Stimulated activated naive CD8-positive, alpha-beta T cell treated with anti-CD3 and anti-CD28 coated beads, Interleukin-15, amount 100 ng/mL, for 72 hours (primary cell): ENCODE measurements around the gene PTPRN2.
A peak's percentile ranks its signal among the peaks of the same experiment; 100 is the strongest.

ENCODE experiments used
- ATAC-seq: fragments of 150-1000 bp; cut with Tn5 transposase; 2 replicates; pipeline ENCODE4 v1.10.0; 2021; ENCODE audit warnings: mild to moderate bottlenecking, moderate library complexity
- DNase-seq, 2 donors: peaks; one replicate each; pipeline ENCODE4 v3.0.0; 2021 to 2022
- H3K27ac Mint-ChIP-seq, 2 donors: one replicate each; pipeline ENCODE4 v1.8.0; 2022; ENCODE audit warnings: mild to moderate bottlenecking in 2 of 2, mixed read lengths in 2 of 2, moderate library complexity in 2 of 2
- H3K27me3 Mint-ChIP-seq: one replicate; pipeline ENCODE4 v1.8.0; 2022; ENCODE audit warnings: mixed read lengths
- H3K4me1 Mint-ChIP-seq: one replicate; pipeline ENCODE4 v1.8.0; 2022; ENCODE audit warnings: mild to moderate bottlenecking, mixed read lengths
- H3K4me3 Mint-ChIP-seq, 2 donors: one replicate each; pipeline ENCODE4 v1.8.0; 2022; ENCODE audit warnings: mild to moderate bottlenecking in 2 of 2, mixed read lengths in 2 of 2, moderate library complexity in 1 of 2
- H3K9me3 Mint-ChIP-seq, 2 donors: one replicate each; pipeline ENCODE4 v1.8.0; 2022; ENCODE audit warnings: mixed read lengths in 2 of 2

PTPRN2 gene

DNA sequence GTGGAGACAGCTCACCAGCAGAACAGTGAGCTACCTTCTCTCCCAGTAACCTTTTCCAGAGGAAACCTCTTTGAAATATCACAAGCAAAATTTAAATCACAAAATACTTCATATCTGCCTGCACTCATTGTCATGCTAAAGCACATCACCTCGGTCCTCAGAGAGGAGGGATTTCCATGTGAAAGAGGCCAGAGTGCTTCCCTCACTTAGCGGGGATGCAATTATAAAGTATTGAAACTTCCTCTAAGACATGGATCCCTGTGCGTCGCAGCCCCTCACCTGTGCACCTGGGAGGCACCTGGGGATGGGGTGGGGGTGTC, 792.9 kb downstream of the PTPRN2 start:
- no peaks in the 10 kb centered on the region for H3K9me3 Mint-ChIP-seq
- H3K27ac Mint-ChIP-seq: no peak overlapping the region
- peaks cover 10% of the 10 kb centered on the region for H3K27me3 Mint-ChIP-seq
- ATAC-seq (no peak), DNase-seq (no peak)
- no peak overlapping the region for H3K4me3 Mint-ChIP-seq
- H3K4me1 Mint-ChIP-seq: no peaks in the 10 kb centered on the region

DNA sequence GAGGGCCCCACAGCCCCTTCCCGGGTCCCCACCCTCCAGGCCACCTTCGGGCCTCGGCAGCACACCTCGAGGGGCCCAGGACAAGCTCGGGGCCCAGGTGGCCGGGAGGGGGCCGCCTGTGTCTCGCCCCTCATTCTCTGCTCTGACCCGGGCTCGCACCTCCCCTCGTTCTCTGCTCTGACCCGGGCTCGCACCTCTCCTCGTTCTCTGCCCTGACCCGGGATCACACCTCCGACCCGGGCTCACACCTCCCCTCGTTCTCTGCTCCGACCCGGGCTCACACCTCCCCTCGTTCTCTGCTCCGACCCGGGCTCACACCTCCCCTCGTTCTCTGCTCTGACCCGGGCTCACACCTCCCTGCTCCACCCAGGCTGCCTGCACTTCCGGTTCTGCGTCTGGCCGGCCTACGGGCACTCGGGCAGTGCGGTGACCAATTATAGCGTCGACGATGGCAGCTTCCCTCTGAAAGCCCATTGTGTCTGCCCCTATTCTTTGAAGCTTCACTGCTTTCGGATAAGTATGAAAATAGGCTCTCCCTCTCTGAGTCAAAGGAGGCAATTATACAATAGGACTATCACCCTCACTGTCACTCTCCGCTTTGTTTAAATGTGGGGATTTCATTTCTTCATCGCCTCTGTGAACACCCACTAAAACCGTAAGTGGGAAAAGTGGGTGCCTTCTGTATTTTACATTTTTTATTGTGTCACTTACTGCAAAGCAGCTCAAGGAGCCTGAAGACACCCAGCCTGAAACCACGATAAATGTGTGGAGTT, 793.5 kb downstream of the PTPRN2 start:
- peaks cover 10% of the 10 kb centered on the region for H3K27me3 Mint-ChIP-seq
- no peaks in the 10 kb centered on the region for H3K9me3 Mint-ChIP-seq
- H3K4me1 Mint-ChIP-seq: no peaks in the 10 kb centered on the region
- ATAC-seq: no peak
- H3K27ac Mint-ChIP-seq: no peak overlapping the region
- no peak overlapping the region for H3K4me3 Mint-ChIP-seq
- no peak for DNase-seq

- no peak for DNase-seq
- Mint-ChIP-seq H3K27ac (no peak overlapping the region), H3K4me3 (no peak overlapping the region), H3K4me1 (no peaks in the 10 kb centered on the region), H3K9me3 (no peaks in the 10 kb centered on the region), H3K27me3 (peaks cover 10% of the 10 kb centered on the region)
- ATAC-seq: no peak
These were observed 794.6 kb downstream of the PTPRN2 start for GRCh38 chr7:157793087-157793353.

- no peak overlapping the region for H3K27ac Mint-ChIP-seq
- no peaks in the 10 kb centered on the region for H3K4me1 Mint-ChIP-seq
- H3K9me3 Mint-ChIP-seq: no peaks in the 10 kb centered on the region
- no peak for DNase-seq
- H3K27me3 Mint-ChIP-seq: peaks cover 10% of the 10 kb centered on the region
- H3K4me3 Mint-ChIP-seq: no peak overlapping the region
- ATAC-seq: no peak
These were observed 795.2 kb downstream of the PTPRN2 start for GRCh38 chr7:157792241-157793086.

DNA sequence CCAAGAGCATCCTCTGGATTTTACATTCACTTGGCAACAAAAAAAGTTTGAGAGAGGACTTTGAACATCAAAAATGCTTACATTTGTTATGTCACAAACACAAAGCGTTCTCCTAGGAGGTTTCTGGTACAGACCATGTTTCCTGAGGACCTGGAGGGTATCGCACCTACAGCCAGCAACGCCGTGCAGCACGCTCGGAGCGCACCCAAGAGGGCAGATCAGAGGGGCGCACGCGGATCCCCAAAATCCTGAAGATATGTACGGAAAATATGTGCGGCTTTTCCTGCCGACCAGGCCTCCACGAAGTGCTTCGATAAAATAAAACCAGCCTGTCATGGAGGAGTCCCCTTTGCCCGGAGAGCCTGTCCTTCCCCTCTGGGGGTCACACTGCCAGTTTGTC, 796.0 kb downstream of the PTPRN2 start:
- Mint-ChIP-seq H3K27ac (no peak overlapping the region), H3K27me3 (peaks cover 10% of the 10 kb centered on the region), H3K9me3 (no peaks in the 10 kb centered on the region), H3K4me3 (no peak overlapping the region), H3K4me1 (no peaks in the 10 kb centered on the region)
- DNase-seq: no peak
- no peak for ATAC-seq

DNA sequence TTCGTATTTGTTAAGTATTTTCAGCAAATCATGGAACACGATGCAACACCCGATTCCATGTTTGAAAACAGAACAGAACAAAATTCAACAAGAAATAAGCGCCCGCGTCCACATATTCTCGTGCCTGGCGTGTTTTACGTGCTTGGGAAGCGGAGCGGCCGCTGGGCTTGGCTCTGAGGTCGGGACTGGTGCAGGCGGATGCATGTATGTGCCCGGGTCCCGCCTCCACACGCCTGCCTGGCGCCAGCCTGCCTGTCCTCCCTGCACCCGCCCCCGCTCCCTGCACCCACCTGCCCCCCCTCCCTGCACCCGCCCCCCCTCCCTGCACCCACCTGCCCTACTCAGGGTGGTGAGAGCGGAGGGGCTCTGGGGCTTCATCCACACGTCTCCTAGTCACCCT, 796.4 kb downstream of the PTPRN2 start:
- H3K9me3 Mint-ChIP-seq: no peaks in the 10 kb centered on the region
- DNase-seq (no peak), ATAC-seq (peak; percentile 22)
- H3K4me1 Mint-ChIP-seq: no peaks in the 10 kb centered on the region
- H3K27ac Mint-ChIP-seq: no peak overlapping the region
- H3K27me3 Mint-ChIP-seq: peaks cover 10% of the 10 kb centered on the region
- no peak overlapping the region for H3K4me3 Mint-ChIP-seq

DNA sequence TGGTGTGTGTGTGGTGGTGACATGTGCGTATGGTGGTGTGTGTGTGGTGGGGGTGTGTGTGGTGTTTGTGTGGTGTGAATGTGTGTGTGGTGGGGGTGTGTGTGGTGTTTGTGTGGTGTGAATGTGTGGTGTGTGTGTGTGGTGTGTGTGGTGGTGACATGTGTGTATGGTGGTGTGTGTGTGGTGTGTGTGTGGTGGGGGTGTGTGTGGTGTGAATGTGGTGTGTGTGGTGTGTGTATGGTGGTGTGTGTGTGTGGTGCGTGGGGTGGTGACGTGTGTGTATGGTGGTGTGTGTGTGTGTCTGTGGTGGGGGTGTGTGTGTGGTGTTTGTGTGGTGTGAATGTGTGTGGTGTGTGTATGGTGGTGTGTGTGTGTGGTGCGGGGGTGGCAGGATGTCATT, 797.7 kb downstream of the PTPRN2 start:
- Mint-ChIP-seq H3K4me3 (no peak overlapping the region), H3K27me3 (peaks cover 10% of the 10 kb centered on the region), H3K4me1 (no peaks in the 10 kb centered on the region), H3K9me3 (no peaks in the 10 kb centered on the region), H3K27ac (no peak overlapping the region)
- DNase-seq (no peak), ATAC-seq (no peak)

- H3K27me3 Mint-ChIP-seq: peaks cover 3% of the 10 kb centered on the region
These were observed 798.5 kb downstream of the PTPRN2 start for GRCh38 chr7:157789094-157789493.

DNA sequence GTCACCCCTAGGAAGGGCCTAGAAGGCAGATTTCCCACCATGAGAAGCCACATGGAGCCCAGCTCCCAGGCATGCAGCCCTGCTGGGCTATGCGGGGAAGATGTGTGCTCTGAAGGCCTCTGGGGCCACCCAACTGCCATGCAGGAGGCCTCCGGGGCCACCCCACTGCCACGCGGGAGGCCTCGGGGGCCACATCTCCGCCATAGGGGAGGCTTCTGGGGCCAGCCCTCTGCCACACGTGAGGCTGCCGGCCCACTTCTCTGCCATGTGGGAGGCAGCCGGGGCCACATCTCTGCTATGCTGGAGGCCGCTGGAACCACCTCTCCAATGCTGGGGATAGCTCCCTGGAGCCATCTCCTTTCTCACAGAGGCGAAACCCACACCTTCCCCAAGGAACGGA, 799.0 kb downstream of the PTPRN2 start:
- H3K27me3 Mint-ChIP-seq: no peaks in the 10 kb centered on the region
- no peak for ATAC-seq
- no peak overlapping the region for H3K4me3 Mint-ChIP-seq
- no peaks in the 10 kb centered on the region for H3K4me1 Mint-ChIP-seq
- H3K27ac Mint-ChIP-seq: no peak overlapping the region
- DNase-seq: no peak
- no peaks in the 10 kb centered on the region for H3K9me3 Mint-ChIP-seq

More at GRCh38 chr7:157789094-157789493, 798.5 kb downstream of the PTPRN2 start:
- Mint-ChIP-seq H3K9me3 (no peaks in the 10 kb centered on the region), H3K4me3 (no peak overlapping the region), H3K27ac (no peak overlapping the region), H3K4me1 (no peaks in the 10 kb centered on the region)
- DNase-seq (no peak), ATAC-seq (no peak)

- no peak overlapping the region for H3K27ac Mint-ChIP-seq
- no peaks in the 10 kb centered on the region for H3K9me3 Mint-ChIP-seq
- no peaks in the 10 kb centered on the region for H3K4me1 Mint-ChIP-seq
- no peak overlapping the region for H3K4me3 Mint-ChIP-seq
- DNase-seq (no peak), ATAC-seq (peak; percentile 31)
- H3K27me3 Mint-ChIP-seq: no peaks in the 10 kb centered on the region
These were observed 800.3 kb downstream of the PTPRN2 start for GRCh38 chr7:157787275-157787701.

GRCh38 chr7:157786375-157787274, 801.0 kb downstream of the PTPRN2 start:
- H3K4me1 Mint-ChIP-seq: no peaks in the 10 kb centered on the region
- H3K9me3 Mint-ChIP-seq: no peaks in the 10 kb centered on the region
- no peak overlapping the region for H3K27ac Mint-ChIP-seq
- no peaks in the 10 kb centered on the region for H3K27me3 Mint-ChIP-seq
- H3K4me3 Mint-ChIP-seq: no peak overlapping the region
- DNase-seq (no peak), ATAC-seq (peak; percentile 53)

GRCh38 chr7:157785486-157786186, 802.0 kb downstream of the PTPRN2 start:
- H3K4me3 Mint-ChIP-seq: no peak overlapping the region
- H3K9me3 Mint-ChIP-seq: no peaks in the 10 kb centered on the region
- no peak for ATAC-seq
- no peaks in the 10 kb centered on the region for H3K27me3 Mint-ChIP-seq
- H3K27ac Mint-ChIP-seq: no peak overlapping the region
- no peak for DNase-seq
- H3K4me1 Mint-ChIP-seq: no peaks in the 10 kb centered on the region

DNA sequence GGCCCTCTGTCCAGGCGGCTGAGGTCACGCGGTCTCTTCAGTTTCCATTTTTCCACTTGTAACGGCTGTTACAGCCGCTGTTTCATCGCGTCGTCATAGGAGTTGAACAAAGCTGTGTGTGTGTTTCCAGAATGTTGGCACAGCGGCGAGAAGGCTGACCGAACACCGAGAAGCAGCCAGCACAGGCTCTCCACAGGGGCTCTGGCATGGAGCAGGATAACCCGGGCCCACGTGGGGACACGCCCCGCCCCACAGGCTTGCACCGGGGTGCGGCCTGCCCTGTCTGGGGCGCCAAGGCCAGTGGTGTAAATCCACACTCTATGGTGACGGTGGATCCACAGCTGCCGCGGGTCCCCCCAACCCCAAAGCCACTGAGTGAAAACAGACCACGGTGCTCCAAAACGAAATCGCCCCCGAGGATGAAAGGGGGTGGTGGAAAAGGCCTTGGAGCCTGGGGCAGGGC, 802.6 kb downstream of the PTPRN2 start:
- Mint-ChIP-seq H3K9me3 (no peaks in the 10 kb centered on the region), H3K4me3 (no peak overlapping the region), H3K27me3 (no peaks in the 10 kb centered on the region), H3K4me1 (no peaks in the 10 kb centered on the region), H3K27ac (no peak overlapping the region)
- DNase-seq: no peak
- no peak for ATAC-seq

DNA sequence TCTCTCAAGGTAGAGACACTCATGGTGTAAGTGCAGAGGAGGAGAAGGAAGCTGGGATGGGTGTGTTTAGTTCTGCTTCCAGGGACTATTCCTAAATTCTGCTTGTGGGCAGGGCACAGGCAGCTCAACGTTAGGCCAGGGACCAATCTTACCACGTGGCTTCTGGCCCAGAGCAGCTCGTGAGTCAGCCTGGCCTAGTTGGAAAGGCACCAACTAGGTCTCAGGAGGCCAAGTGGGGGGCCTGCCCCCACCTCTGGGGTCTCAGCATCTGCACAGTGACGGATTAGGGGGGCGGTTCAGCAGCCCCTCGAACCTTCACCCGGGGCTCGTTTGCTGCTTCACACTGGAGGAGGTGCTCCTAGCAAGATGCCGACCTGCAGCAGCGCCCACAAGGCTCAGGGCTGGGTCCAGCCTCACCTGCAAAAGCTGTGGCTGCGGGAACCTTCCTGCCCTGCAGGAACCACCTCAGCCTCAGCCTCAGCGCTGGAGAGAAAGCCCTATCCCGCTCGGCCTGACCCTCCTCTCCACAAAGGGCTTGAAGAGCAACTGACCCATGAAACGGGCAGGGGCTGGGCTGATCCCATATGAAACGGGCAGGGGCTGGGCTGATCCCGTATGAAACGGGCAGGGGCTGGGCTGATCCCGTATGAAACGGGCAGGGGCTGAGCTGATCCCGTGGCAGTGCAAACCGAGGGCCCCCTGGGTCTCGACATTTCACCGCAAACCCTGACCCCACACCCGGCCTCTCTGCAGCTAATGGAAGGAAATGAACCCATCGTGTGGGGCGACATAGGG, 803.4 kb downstream of the PTPRN2 start:
- Mint-ChIP-seq H3K4me3 (no peak overlapping the region), H3K27me3 (no peaks in the 10 kb centered on the region), H3K27ac (no peak overlapping the region), H3K4me1 (no peaks in the 10 kb centered on the region), H3K9me3 (no peaks in the 10 kb centered on the region)
- DNase-seq: no peak
- no peak for ATAC-seq

- peaks cover 11% of the 10 kb centered on the region for H3K27me3 Mint-ChIP-seq
- no peaks in the 10 kb centered on the region for H3K9me3 Mint-ChIP-seq
- ATAC-seq (no peak), DNase-seq (no peak)
- H3K4me1 Mint-ChIP-seq: no peaks in the 10 kb centered on the region
- H3K4me3 Mint-ChIP-seq: no peak overlapping the region
- no peak overlapping the region for H3K27ac Mint-ChIP-seq
These were observed 805.6 kb downstream of the PTPRN2 start for GRCh38 chr7:157782041-157782440.
